GM12874 (cell line): Measurements from ENCODE around the gene RAB9A.

Experiments
- TF ChIP-seq, protein P1 (sequence below): IDR thresholded peaks from 2 replicates; pipeline ENCODE4 v1.5.1; 2011; ENCODE audit warnings: low read depth, mild to moderate bottlenecking, control low read depth, low read length, moderate library complexity; ENCODE audit not compliant: insufficient read depth

RAB9A gene

DNA sequence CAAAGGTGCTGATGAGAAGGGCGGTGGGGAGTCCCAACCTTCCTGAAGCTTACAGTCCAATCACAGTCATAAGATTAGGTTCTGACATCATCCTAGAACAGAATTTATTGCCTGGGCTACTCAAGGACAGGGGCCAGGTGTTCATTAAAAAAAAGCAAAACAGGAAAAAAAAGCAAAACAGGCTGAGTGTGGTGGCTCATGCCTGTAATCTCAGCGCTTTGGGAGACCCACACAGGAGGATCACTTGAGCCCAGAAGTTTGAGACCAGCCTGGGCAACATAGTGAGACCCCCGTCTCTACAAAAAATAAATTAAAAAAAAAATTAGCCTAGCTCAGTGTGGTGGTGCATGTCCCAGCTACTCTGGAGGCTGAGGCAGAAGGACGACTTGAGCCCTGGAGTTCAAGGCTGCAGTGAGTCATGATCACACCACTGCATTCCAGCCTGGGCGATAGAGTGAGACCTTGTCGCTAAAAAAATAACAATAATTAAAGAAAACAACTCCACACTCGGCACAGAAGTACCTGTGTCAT, 3.0 kb downstream of the RAB9A start:
- TF ChIP-seq, protein P1, sequence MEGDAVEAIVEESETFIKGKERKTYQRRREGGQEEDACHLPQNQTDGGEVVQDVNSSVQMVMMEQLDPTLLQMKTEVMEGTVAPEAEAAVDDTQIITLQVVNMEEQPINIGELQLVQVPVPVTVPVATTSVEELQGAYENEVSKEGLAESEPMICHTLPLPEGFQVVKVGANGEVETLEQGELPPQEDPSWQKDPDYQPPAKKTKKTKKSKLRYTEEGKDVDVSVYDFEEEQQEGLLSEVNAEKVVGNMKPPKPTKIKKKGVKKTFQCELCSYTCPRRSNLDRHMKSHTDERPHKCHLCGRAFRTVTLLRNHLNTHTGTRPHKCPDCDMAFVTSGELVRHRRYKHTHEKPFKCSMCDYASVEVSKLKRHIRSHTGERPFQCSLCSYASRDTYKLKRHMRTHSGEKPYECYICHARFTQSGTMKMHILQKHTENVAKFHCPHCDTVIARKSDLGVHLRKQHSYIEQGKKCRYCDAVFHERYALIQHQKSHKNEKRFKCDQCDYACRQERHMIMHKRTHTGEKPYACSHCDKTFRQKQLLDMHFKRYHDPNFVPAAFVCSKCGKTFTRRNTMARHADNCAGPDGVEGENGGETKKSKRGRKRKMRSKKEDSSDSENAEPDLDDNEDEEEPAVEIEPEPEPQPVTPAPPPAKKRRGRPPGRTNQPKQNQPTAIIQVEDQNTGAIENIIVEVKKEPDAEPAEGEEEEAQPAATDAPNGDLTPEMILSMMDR = no peak

DNA sequence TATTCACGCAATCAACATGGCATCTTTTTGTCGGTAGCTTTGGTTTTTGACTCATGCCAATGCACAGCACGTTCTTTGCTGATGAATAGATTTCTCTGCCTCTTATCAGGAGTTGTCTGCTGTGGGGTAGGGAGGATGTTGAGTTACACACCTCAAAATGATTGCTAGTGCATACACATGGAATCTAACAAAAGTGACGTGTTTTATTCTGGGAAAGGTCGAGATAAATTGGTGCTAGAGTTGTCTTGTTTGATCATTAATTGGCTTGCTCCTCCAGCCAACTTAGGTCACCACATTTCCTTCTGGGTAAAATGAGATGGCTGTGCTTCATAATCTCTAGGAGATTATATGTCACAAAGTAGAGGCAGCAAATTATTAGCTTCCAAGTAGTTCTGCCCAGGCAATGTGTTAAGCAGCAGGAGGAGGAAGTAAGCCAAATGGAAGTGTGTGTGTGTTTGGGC, 3.9 kb downstream of the RAB9A start:
- TF ChIP-seq, protein P1 = no peak

DNA sequence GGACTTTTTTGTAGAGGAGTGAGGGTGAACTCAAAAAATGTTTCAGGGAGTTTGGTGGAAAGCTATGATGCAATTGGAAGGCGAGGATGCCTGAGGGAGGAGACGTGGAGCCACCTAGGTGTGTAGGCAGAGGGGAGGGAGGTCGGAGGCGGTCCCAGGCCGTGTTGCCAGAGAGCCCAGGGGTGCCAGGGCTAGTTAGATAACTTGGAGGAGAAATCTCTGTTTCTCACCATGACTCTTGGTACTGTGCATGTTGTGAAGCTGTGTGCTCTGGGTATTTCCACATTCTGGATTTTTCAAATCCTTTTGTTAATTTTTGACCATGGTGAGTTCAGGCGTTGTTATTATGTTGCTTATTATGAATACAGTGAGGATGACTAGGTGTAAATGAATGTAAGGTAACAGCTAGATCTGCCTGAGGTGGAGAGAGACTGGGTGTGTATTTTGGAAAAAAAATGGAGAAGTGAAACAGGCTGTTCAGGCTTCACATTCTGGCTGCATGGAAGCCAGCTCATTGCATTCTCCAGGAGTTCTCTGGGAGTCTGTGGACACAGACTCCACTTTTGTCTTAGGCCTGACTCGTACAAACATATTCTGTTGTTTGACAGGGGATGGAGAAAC, 4.5 kb downstream of the RAB9A start:
- TF ChIP-seq, protein P1 = no peak

DNA sequence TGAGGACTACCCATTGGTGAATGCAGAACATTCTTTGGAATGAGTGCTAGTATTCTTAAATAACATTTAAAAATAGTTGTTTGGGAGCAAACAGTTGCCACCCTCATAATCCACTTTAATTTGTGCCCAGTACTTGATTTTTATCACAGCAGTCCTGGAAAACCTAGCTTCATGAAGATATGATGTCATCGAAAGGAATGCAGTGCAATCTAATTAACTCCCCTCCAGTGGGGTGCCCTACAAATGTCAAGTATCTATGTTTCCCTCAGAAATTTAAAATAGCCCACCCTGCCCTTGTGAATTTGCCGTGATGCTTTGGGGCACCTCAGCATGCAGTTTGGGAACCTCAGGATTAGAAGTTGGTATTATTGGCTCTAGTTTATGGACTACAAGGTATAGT, 5.4 kb downstream of the RAB9A start:
- TF ChIP-seq, protein P1 = no peak

DNA sequence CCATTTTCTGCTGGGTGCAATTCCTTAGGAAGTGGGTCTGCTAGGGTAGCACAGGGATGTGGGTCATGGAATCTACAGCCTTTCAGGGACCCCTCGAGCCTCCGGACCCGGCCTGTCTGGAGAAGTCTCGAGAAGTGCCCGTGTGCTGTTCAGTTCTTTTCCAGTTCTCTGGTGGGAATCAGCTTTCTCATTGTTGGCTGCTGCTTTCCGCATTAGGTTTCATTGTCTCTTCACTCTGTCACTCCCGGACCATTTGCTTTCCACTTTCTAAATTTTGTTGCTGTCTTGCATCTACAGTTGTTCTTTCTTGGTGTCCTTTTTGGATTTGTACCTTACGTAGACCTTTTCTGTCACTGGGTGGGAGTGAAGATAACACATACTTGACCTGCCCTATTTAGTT, 6.1 kb downstream of the RAB9A start:
- TF ChIP-seq, protein P1 = no peak

DNA sequence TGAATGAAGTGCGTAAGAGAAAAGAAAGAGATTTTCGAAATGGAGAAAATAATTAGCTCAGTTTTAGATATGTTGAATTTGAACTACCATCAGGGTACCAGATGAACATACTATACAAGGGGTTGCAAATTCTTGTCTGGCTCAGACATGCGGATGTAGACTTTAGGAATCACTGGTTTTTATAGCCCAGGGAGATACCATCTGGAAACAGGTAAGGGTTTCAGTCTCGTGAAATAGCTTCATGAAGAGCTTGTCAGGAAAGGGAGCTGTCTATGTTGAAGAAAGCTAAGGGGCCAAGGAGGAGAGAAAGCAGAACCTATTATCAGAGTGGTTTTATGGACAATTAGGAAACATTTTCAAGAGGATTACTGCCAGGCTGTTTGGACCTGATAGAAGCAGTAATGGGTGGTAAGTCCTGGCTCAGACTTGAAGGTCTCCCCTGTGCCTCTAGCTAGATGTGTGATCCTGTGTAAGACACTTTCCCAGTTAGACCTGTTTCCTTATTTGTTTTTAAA, 6.7 kb downstream of the RAB9A start:
- TF ChIP-seq, protein P1 = no peak

DNA sequence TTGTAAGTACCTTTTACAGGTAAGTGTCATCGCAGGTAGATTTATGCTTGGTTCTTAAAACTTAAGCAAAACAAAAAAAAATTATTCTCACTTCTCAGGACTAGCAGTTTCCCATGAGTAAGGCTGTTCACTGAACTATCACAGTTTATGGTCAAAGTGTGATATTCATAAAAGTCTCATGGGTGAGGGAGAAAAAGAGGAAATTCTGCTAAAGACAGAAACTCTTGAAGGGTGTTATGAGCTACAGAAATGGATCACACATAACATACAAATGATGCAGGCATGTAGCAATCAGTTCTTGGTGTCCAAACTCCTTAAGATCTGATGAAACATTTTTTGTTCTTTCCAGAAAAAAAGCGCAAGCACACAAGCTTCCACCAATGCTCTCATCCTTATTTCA, 8.5 kb downstream of the RAB9A start:
- TF ChIP-seq, protein P1 = no peak
